Nephron (organoid): ENCODE measurements around the gene CEACAM3.

Source experiments
- H3K27ac Mint-ChIP-seq, 3 experiments: 2 replicates each; pipeline ENCODE4 v1.8.0; 2020; ENCODE audit warnings: mixed read lengths in 3 of 3, mild to moderate bottlenecking in 2 of 3, moderate library complexity in 1 of 3
- H3K27me3 Mint-ChIP-seq: 2 replicates; pipeline ENCODE4 v1.8.0; 2021; ENCODE audit warnings: low read depth, mild to moderate bottlenecking, moderate library complexity, mixed read lengths
- H3K36me3 Mint-ChIP-seq: 2 replicates; pipeline ENCODE4 v1.8.0; 2020; ENCODE audit warnings: low read depth, mixed read lengths
- H3K4me1 Mint-ChIP-seq: 2 replicates; pipeline ENCODE4 v1.8.0; 2020; ENCODE audit warnings: mixed read lengths
- H3K4me3 Mint-ChIP-seq, 3 experiments: 2 replicates each; pipeline ENCODE4 v1.8.0; 2020; ENCODE audit warnings: mild to moderate bottlenecking in 3 of 3, mixed read lengths in 3 of 3, moderate library complexity in 2 of 3
- H3K9me3 Mint-ChIP-seq: 2 replicates; pipeline ENCODE4 v1.8.0; 2020; ENCODE audit warnings: mixed read lengths
- TF ChIP-seq, protein P1 (sequence below), 3 experiments: fragments of 200-600 bp; sonication (generic); IDR thresholded peaks; one replicate each; pipeline ENCODE4 v1.5.0; 2021; ENCODE audit warnings: antibody characterized with exemption in 3 of 3; ENCODE audit not compliant: unreplicated experiment in 3 of 3

The CEACAM3 gene

DNA sequence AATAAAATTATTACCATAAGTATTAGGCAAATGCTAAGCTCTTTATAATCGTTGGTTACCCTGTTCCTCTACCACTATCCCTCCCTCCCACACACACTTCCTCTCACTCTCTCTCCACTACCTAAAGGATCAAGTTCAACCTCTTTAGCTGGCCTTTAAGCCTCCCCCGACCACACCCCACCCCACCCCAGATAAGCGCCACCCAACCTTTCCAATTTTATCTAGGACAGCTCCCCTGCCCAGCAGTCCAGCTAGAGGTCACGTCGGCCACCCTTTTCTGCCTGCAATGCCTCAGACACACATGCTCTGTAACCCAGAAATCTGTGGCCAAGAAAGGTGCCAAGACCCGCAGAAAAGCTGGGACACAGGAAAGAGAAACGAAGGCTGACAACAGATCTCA lies 47.0 kb downstream of the CEACAM3 start:
- H3K4me3 Mint-ChIP-seq: no peak overlapping the region
- TF ChIP-seq, protein P1, sequence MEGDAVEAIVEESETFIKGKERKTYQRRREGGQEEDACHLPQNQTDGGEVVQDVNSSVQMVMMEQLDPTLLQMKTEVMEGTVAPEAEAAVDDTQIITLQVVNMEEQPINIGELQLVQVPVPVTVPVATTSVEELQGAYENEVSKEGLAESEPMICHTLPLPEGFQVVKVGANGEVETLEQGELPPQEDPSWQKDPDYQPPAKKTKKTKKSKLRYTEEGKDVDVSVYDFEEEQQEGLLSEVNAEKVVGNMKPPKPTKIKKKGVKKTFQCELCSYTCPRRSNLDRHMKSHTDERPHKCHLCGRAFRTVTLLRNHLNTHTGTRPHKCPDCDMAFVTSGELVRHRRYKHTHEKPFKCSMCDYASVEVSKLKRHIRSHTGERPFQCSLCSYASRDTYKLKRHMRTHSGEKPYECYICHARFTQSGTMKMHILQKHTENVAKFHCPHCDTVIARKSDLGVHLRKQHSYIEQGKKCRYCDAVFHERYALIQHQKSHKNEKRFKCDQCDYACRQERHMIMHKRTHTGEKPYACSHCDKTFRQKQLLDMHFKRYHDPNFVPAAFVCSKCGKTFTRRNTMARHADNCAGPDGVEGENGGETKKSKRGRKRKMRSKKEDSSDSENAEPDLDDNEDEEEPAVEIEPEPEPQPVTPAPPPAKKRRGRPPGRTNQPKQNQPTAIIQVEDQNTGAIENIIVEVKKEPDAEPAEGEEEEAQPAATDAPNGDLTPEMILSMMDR (IDR thresholded peaks at IDR 0.05; ENCODE audit: unreplicated experiment in 3 of 3): no peak
- H3K27ac Mint-ChIP-seq: no peak overlapping the region
- peaks cover 38% of the 10 kb centered on the region for H3K27me3 Mint-ChIP-seq
- H3K9me3 Mint-ChIP-seq: peaks cover 5% of the 10 kb centered on the region
- no peaks in the 10 kb centered on the region for H3K36me3 Mint-ChIP-seq
- H3K4me1 Mint-ChIP-seq: no peaks in the 10 kb centered on the region

DNA sequence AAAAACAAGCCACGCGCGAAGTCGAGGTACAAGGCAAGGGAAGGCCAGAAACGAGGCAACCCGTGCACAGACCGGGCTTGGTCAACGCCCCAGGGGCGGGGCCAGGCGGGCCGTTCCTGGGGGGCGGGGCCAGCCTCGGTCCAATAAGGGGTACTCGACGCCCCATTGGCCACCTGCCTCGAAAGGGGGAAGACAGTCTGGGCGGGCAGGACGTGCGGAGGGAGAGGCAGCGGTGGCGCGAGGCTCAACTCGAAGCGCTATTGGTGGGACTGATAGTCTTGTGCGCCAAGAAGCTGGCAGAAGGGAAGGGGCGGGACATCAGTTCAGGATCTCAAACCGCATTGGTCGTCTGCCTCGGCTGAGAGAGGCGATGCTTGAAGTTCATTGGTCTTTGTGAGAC lies 48.2 kb downstream of the CEACAM3 start, which contains the start of gene LYPD4:
Gene LYPD4 (minus strand): TSS at position 83 of the 400 bp plus-strand sequence. CDS start 5,398 bp downstream, outside the sequence.
- peaks cover 38% of the 10 kb centered on the region for H3K27me3 Mint-ChIP-seq
- H3K4me1 Mint-ChIP-seq: no peaks in the 10 kb centered on the region
- H3K27ac Mint-ChIP-seq: no peak within 1 kb of the TSS
- H3K36me3 Mint-ChIP-seq: no peaks in the 10 kb centered on the region
- H3K4me3 Mint-ChIP-seq: no peak within 1 kb of the TSS
- TF ChIP-seq, protein P1 (IDR thresholded peaks at IDR 0.05; ENCODE audit: unreplicated experiment in 3 of 3): no peak
- H3K9me3 Mint-ChIP-seq: peaks cover 5% of the 10 kb centered on the region

DNA sequence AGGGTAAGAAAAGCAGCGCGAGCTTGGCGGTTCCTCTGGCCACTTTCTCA lies 48.4 kb downstream of the CEACAM3 start, which contains the start of gene DMRTC2:
Gene DMRTC2 (plus strand): TSS at position 42 of the 50 bp plus-strand sequence. CDS start 2,387 bp downstream, outside the sequence.
- TF ChIP-seq, protein P1 (IDR thresholded peaks at IDR 0.05; ENCODE audit: unreplicated experiment in 3 of 3): no peak
- Mint-ChIP-seq H3K27ac (no peak within 1 kb of the TSS), H3K4me3 (no peak within 1 kb of the TSS), H3K9me3 (peaks cover 5% of the 10 kb centered on the region), H3K36me3 (no peaks in the 10 kb centered on the region), H3K27me3 (peaks cover 40% of the 10 kb centered on the region), H3K4me1 (no peaks in the 10 kb centered on the region)

DNA sequence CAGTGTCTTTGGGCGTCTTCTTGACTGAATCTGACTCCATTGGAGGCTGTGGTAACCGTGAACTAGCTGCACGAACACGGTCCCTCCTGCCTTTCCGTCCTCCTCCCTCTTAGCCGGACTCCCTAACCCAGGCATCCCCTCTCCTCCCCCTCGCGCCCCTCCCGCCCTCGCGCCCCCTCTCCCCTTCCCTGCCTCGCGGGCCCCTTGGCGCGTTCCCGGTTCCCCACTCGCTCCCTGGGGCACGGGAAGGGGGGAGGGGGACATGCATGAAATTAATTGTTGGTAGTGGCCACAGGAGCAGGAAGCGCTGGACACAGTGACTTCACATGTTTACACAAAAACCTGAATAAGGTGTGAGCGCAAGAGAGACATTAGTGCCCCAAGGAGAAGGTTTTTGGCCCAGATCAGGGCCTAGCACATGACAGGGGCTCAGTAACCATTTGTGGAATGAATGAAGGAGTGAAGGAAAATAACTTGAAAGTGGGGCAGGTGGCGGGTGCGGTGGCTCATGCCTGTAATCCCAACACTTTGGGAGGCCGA lies 48.7 kb downstream of the CEACAM3 start:
- H3K36me3 Mint-ChIP-seq: no peaks in the 10 kb centered on the region
- TF ChIP-seq, protein P1 (IDR thresholded peaks at IDR 0.05; ENCODE audit: unreplicated experiment in 3 of 3): no peak
- no peak overlapping the region for H3K4me3 Mint-ChIP-seq
- H3K27ac Mint-ChIP-seq: no peak overlapping the region
- H3K9me3 Mint-ChIP-seq: peaks cover 5% of the 10 kb centered on the region
- peaks cover 41% of the 10 kb centered on the region for H3K27me3 Mint-ChIP-seq
- no peaks in the 10 kb centered on the region for H3K4me1 Mint-ChIP-seq

DNA sequence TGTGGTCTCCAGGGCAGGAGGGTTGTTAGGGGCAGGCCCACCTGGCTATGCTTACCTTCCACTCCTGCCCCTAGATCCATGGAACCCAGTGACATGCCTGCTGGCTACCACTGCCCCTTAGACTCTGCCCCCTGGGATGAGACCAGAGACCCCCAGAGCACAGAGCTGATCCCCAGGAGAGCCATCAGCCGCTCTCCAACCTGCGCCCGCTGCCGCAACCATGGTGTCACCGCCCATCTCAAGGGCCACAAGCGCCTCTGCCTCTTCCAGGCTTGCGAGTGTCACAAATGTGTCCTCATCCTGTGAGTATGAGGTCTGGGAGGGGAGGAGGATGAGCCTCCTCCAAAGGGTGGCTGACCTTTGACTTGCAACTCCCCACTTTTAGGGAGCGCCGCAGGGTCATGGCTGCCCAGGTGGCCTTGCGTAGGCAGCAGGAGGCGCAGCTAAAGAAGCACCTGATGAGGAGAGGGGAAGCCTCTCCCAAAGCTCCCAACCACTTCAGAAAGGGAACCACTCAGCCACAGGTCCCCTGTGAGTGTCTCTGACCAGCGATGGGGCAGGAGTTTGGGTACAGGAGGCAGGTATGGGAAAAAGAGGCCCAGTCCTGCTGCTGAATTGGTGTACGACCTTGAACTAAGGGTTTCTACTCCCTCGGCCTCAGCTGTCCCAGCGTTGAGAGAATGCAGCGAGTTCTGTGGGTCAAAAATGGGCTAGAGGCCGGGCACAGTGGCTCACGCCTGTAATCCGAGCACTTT lies 51.1 kb downstream of the CEACAM3 start:
- Mint-ChIP-seq H3K27ac (no peak overlapping the region), H3K9me3 (peaks cover 5% of the 10 kb centered on the region), H3K36me3 (no peaks in the 10 kb centered on the region), H3K4me1 (no peaks in the 10 kb centered on the region), H3K27me3 (peaks cover 57% of the 10 kb centered on the region), H3K4me3 (no peak overlapping the region)
- TF ChIP-seq, protein P1 (IDR thresholded peaks at IDR 0.05; ENCODE audit: unreplicated experiment in 3 of 3): no peak

DNA sequence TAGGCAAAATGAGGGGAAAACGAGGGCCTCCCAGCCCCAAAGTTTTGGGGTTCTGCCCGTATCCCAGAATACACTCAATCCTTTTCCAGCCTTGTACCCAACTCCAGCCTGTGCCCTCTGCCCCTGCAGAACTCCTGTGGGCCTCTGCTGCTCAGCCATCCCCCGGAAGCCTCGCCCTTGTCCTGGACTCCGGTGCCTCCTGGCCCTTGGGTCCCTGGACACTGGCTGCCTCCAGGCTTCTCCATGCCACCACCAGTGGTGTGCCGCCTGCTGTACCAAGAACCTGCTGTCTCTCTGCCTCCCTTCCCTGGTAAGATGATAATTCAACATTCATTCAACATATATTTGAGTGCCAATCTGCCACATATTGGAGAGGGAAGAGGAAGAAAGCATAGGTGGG lies 52.3 kb downstream of the CEACAM3 start:
- TF ChIP-seq, protein P1 (IDR thresholded peaks at IDR 0.05; ENCODE audit: unreplicated experiment in 3 of 3): no peak
- Mint-ChIP-seq H3K36me3 (no peaks in the 10 kb centered on the region), H3K27me3 (peaks cover 62% of the 10 kb centered on the region), H3K4me3 (no peak overlapping the region), H3K4me1 (no peaks in the 10 kb centered on the region), H3K27ac (no peak overlapping the region), H3K9me3 (peaks cover 5% of the 10 kb centered on the region)
